ENCODE results near the gene AKAP6.
"Not testable (repeated sequence)": the region's sequence is repeated elsewhere in the genome, so short reads cannot be mapped to it uniquely, and the experiment has no call there.

The AKAP6 gene

GRCh38 chr14:32744811-32745445, 415.8 kb downstream of the AKAP6 start:
- H3K9me3 Mint-ChIP-seq, result peaks cover 4% of the 10 kb centered on the region
- H3K36me3 Mint-ChIP-seq, result peaks cover 2% of the 10 kb centered on the region
- H3K27ac Mint-ChIP-seq, result no peak overlapping the region
- H3K4me1 Mint-ChIP-seq, result no peaks in the 10 kb centered on the region
- no peak overlapping the region for H3K4me3 Mint-ChIP-seq
- no peaks in the 10 kb centered on the region for H3K27me3 Mint-ChIP-seq

DNA sequence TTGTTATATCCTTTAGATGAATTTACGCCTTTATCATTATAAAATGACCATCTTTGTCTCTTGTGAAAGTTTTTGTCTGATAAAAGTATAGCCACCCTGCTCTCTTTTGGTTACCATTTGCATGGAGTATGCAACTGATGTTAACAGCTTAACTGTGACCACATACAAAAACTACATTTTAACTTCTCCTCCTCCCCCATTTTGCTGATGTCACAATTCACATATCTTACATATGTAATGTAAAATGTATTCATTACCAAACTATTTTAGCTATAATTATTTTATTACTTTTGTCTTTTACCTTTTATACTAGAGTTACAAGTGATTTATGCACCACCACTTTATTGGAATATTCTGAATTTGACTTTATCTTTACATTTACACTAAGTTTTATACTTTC, 425.1 kb downstream of the AKAP6 start:
- no peaks in the 10 kb centered on the region for H3K4me1 Mint-ChIP-seq
- H3K27ac Mint-ChIP-seq, result no peak overlapping the region
- no peaks in the 10 kb centered on the region for H3K27me3 Mint-ChIP-seq
- H3K4me3 Mint-ChIP-seq, result no peak overlapping the region
- peaks cover 28% of the 10 kb centered on the region for H3K9me3 Mint-ChIP-seq
- peaks cover 9% of the 10 kb centered on the region for H3K36me3 Mint-ChIP-seq

- Mint-ChIP-seq H3K36me3 (peaks cover 9% of the 10 kb centered on the region), H3K9me3 (peaks cover 28% of the 10 kb centered on the region), H3K27ac (no peak overlapping the region), H3K4me3 (no peak overlapping the region), H3K4me1 (no peaks in the 10 kb centered on the region), H3K27me3 (no peaks in the 10 kb centered on the region)
Observed at GRCh38 chr14:32756173-32756572, 427.1 kb downstream of the AKAP6 start.

DNA sequence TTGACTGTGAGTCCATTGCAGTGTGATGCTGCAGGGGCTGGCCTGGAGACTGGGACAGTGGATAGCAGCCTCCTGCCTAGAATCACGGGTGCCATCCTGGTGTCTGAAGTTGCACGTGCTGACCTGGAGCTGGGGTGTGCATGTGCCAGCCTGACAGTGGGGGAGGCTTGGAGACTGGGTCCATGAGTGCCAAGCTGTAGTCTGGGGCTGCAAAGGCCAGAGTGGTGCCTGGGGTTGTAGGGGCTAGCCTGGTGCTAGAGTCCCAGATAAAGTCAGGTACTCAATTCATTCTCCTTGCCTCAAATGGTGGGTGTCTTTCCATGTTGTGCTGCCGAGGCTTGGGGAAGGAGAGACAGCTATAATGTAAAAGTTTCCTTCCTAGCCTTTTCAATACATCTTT, 427.7 kb downstream of the AKAP6 start:
- H3K9me3 Mint-ChIP-seq, result peaks cover 28% of the 10 kb centered on the region
- H3K27me3 Mint-ChIP-seq, result no peaks in the 10 kb centered on the region
- H3K4me3 Mint-ChIP-seq, result no peak overlapping the region
- H3K4me1 Mint-ChIP-seq, result no peaks in the 10 kb centered on the region
- H3K36me3 Mint-ChIP-seq, result peaks cover 9% of the 10 kb centered on the region
- no peak overlapping the region for H3K27ac Mint-ChIP-seq

DNA sequence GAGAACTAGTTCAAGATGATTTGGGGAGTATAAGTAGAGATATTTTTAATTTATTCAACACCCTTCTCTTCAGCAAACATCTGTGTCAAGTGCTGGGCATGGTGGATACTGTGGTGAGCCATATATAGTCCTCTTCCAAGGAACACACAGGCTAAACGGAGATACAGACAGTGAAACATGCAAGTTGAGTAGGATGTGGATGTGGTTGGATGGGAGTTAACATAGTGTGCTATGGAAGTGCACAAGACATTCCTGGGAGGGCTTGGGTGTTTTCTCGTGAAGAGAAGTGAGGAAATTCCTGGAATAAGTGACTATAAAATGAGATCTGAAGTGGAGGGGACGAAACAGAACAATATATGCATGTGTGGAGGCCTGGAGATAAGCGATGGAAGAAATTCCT, 428.5 kb downstream of the AKAP6 start:
- Mint-ChIP-seq H3K4me3 (no peak overlapping the region), H3K9me3 (peaks cover 28% of the 10 kb centered on the region), H3K27ac (no peak overlapping the region), H3K4me1 (no peaks in the 10 kb centered on the region), H3K27me3 (no peaks in the 10 kb centered on the region), H3K36me3 (peaks cover 9% of the 10 kb centered on the region)

DNA sequence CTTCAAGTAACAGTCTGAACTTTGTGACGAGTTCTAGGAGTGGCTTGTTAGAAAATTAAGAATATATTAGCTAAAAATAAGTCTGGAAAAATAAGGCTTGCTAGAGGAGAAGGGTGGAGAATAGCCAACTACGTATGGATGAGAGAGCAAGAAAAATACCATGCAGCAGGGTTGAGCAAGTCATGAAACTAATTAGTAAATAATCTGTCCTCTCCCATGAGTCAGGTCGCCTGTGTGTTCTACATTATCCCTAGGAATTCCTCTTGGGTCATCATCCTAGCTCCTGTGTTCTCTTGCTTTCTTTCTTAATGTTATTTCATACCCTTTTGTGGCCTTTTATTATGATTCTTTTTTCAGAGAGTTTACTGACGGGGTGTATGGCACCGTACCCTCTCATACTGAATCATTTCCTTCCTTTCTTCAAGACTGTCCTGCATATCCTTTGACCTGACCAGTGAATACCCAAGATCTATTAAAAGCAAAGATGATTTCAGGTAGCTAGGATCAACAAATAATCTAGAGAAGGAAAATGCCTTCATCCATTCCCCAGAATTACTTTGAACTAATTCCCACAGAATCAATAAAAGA, 432.4 kb downstream of the AKAP6 start:
- no peaks in the 10 kb centered on the region for H3K4me1 Mint-ChIP-seq
- no peaks in the 10 kb centered on the region for H3K36me3 Mint-ChIP-seq
- H3K27ac Mint-ChIP-seq, result no peak overlapping the region
- H3K9me3 Mint-ChIP-seq, result peaks cover 8% of the 10 kb centered on the region
- H3K27me3 Mint-ChIP-seq, result no peaks in the 10 kb centered on the region
- H3K4me3 Mint-ChIP-seq, result no peak overlapping the region

DNA sequence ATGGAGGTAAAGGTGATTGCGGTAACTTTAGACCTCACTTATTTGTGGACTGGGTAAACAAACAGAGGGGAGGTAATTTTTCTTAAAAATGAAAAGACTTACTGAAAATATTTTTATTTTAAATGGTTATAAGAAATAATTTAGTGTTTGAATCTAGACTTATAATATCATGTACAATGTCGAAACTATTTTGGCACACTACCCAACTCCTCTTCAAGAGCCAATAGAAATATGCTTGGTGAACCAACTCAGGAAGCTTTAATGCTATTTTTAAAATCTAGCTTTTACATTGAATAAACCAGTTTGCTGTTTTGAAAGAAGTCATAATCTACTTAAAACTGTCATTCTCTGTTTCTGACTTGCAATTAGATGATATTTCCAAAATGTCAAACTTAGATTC, 433.8 kb downstream of the AKAP6 start:
- H3K36me3 Mint-ChIP-seq, result no peaks in the 10 kb centered on the region
- no peaks in the 10 kb centered on the region for H3K4me1 Mint-ChIP-seq
- no peaks in the 10 kb centered on the region for H3K9me3 Mint-ChIP-seq
- no peaks in the 10 kb centered on the region for H3K27me3 Mint-ChIP-seq
- no peak overlapping the region for H3K27ac Mint-ChIP-seq
- no peak overlapping the region for H3K4me3 Mint-ChIP-seq

GRCh38 chr14:32763673-32764072, 434.6 kb downstream of the AKAP6 start:
- Mint-ChIP-seq H3K4me3 (no peak overlapping the region), H3K9me3 (no peaks in the 10 kb centered on the region), H3K4me1 (no peaks in the 10 kb centered on the region), H3K27me3 (no peaks in the 10 kb centered on the region), H3K36me3 (no peaks in the 10 kb centered on the region), H3K27ac (no peak overlapping the region)

DNA sequence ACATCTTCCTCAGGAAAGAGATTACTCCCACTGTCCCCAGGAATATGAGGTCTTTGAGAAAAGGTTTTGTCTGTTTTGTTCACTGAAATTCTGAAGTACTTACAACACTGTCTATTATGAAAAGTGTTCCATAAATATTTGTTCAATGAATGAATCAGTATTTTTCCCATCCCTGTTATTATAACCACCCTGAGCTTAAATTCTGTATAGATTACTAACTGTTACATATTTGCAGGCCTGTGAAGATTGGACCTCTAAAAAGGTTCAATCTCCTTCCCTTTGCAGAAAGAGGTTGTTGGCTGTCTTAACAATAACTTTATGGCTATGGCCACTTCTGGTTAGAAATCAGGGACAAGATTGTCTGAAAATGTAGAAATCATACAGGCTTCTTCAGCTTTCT, 435.0 kb downstream of the AKAP6 start:
- no peaks in the 10 kb centered on the region for H3K4me1 Mint-ChIP-seq
- H3K4me3 Mint-ChIP-seq, result no peak overlapping the region
- no peaks in the 10 kb centered on the region for H3K9me3 Mint-ChIP-seq
- no peak overlapping the region for H3K27ac Mint-ChIP-seq
- no peaks in the 10 kb centered on the region for H3K36me3 Mint-ChIP-seq
- no peaks in the 10 kb centered on the region for H3K27me3 Mint-ChIP-seq

DNA sequence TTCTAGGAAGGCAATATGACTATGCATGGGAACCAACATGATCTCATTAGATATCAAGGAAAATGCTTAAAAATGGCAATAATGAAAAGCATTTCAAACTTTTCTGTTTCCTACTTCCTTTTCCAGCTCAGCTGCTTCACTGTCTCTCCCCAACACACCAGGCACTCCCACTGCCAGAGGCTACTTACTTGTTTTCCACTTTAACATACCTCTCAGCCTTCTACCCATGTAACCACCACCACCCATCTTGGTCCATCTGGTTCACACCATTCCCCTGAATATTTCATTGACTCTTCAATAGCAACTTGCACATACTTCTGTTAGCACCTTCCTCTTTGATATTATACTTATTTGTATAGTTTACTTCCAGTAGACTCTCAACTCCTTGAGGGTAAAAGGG, 441.3 kb downstream of the AKAP6 start:
- no peaks in the 10 kb centered on the region for H3K27me3 Mint-ChIP-seq

DNA sequence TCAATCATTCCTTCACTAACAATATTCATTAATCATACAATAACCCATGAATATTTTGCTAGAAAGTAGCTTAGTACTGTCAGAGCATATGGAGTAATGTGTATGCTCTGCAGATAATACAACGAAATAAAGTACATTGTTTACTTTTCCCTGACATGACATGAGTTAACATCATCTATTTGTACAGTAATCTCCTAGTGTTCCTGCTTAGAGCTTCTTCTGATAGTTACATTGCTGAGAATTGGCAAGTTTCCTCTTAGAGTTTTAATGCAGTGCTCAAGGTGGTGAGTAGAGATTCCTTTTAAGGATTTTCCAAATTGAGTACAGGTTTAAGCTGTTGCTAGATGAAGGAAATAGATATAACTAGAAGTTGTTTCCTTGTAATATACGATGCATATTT, 445.1 kb downstream of the AKAP6 start:
- H3K9me3 Mint-ChIP-seq, result no peaks in the 10 kb centered on the region
- peaks cover 6% of the 10 kb centered on the region for H3K36me3 Mint-ChIP-seq
- no peaks in the 10 kb centered on the region for H3K27me3 Mint-ChIP-seq
- no peak overlapping the region for H3K27ac Mint-ChIP-seq
- no peaks in the 10 kb centered on the region for H3K4me1 Mint-ChIP-seq
- H3K4me3 Mint-ChIP-seq, result no peak overlapping the region

More for the DNA sequence above, 441.3 kb downstream of the AKAP6 start:
- Mint-ChIP-seq H3K9me3 (no peaks in the 10 kb centered on the region), H3K36me3 (peaks cover 6% of the 10 kb centered on the region), H3K4me3 (no peak overlapping the region), H3K27ac (no peak overlapping the region), H3K4me1 (no peaks in the 10 kb centered on the region)

- H3K4me1 Mint-ChIP-seq, result no peaks in the 10 kb centered on the region
- H3K36me3 Mint-ChIP-seq, result no peaks in the 10 kb centered on the region
- no peak overlapping the region for H3K4me3 Mint-ChIP-seq
- H3K27me3 Mint-ChIP-seq, result no peaks in the 10 kb centered on the region
- H3K27ac Mint-ChIP-seq, result no peak overlapping the region
- H3K9me3 Mint-ChIP-seq, result no peaks in the 10 kb centered on the region
Observed at GRCh38 chr14:32779840-32780239, 450.7 kb downstream of the AKAP6 start.

- H3K36me3 Mint-ChIP-seq, result no peaks in the 10 kb centered on the region
- H3K4me3 Mint-ChIP-seq, result no peak overlapping the region
- no peaks in the 10 kb centered on the region for H3K27me3 Mint-ChIP-seq
- no peak overlapping the region for H3K27ac Mint-ChIP-seq
- H3K4me1 Mint-ChIP-seq, result no peaks in the 10 kb centered on the region
- peaks cover 7% of the 10 kb centered on the region for H3K9me3 Mint-ChIP-seq
Observed at GRCh38 chr14:32784405-32784804, 455.3 kb downstream of the AKAP6 start.

DNA sequence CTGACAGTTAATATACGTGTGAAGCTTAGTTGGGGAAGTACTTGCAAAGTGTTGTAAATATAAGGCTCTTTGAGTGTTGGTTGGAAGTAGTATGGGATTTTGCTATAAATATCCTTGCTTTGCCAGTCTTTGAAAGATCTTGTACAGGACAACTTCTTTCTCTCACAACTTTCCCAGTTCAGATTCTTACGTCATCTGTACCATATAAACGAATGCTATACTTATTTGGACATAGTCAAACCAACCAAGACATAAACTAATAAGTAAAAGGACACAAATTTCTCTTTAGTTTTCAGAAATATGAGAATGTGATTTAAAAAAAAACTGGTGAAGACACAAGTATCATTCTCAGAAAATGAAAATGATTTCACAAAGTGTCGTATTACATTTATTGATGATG, 456.5 kb downstream of the AKAP6 start:
- H3K27ac Mint-ChIP-seq, result no peak overlapping the region
- no peaks in the 10 kb centered on the region for H3K27me3 Mint-ChIP-seq

DNA sequence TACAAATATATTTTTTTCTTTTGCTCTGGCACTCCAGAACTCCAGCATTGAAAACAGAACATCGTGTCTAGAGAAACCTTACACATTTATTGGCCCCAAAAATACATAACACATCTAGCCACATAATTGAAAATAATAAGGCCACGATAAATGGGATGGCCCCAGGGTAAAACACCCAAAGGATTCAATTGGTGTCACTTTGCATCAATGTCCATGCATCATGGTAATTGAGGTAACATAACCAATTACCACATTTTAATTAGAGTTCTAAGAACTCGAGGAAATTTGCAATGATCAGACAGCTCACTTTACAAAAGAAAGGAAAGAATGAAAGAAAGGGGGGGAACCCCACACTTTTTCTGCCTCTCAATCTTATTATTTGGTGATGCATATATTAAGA, 457.8 kb downstream of the AKAP6 start:
- Mint-ChIP-seq H3K9me3 (peaks cover 14% of the 10 kb centered on the region), H3K27me3 (no peaks in the 10 kb centered on the region), H3K27ac (no peak overlapping the region), H3K4me1 (no peaks in the 10 kb centered on the region), H3K4me3 (no peak overlapping the region), H3K36me3 (no peaks in the 10 kb centered on the region)

More for the DNA sequence above, 456.5 kb downstream of the AKAP6 start:
- Mint-ChIP-seq H3K9me3 (peaks cover 8% of the 10 kb centered on the region), H3K4me1 (no peaks in the 10 kb centered on the region), H3K4me3 (no peak overlapping the region), H3K36me3 (no peaks in the 10 kb centered on the region)

DNA sequence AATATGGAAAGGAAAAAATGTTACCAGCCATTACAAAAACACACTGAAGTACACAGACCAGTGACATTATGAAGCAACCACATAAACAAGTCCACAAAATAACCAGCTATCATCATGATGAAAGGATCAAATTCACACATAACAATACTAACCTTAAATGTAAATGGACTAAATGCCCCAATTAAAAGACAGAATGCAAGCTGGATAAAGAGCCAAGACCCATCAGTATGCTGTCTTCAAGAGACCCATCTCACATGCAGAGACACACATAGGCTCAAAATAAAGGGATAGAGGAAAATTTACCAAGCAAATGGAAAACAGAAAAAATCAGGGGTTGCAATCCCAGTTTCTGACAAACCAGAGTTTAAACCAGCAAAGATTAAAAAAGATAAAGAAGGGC, 463.9 kb downstream of the AKAP6 start:
- not testable (repeated sequence) for H3K27ac Mint-ChIP-seq, H3K36me3 Mint-ChIP-seq, H3K4me1 Mint-ChIP-seq, H3K4me3 Mint-ChIP-seq, H3K27me3 Mint-ChIP-seq
- peaks cover 37% of the 10 kb centered on the region for H3K9me3 Mint-ChIP-seq

GRCh38 chr14:32800320-32800719, 471.2 kb downstream of the AKAP6 start:
- no peak overlapping the region for H3K4me3 Mint-ChIP-seq
- H3K27me3 Mint-ChIP-seq, result no peaks in the 10 kb centered on the region
- no peak overlapping the region for H3K27ac Mint-ChIP-seq
- H3K9me3 Mint-ChIP-seq, result peaks cover 39% of the 10 kb centered on the region
- H3K36me3 Mint-ChIP-seq, result peaks cover 6% of the 10 kb centered on the region
- H3K4me1 Mint-ChIP-seq, result no peaks in the 10 kb centered on the region

All from activated naive CD4-positive, alpha-beta T cell treated with anti-CD3 and anti-CD28 coated beads, Interleukin-2, amount 50 U/mL, for 24 hours (primary cell).